GM19099 (cell line): ENCODE data around the gene APOA5.
A peak's percentile ranks its signal among the peaks of the same experiment; 100 is the strongest.

Source experiments
- POLR2A ChIP-seq: IDR thresholded peaks from 3 replicates; pipeline ENCODE4 v1.6.1; 2011; ENCODE audit warnings: low read depth; ENCODE audit not compliant: insufficient read length; ENCODE audit errors: extremely low read depth

Gene APOA5

GRCh38 chr11:116773203-116774097 is 18.2 kb downstream of the APOA5 start:
- TF ChIP-seq POLR2A = no peak

GRCh38 chr11:116772443-116773202 is 19.1 kb downstream of the APOA5 start, which contains the start of gene BUD13:
BUD13 (minus strand) TSS chr11:116772987; CDS start chr11:116772964, 23 bp downstream.
- TF ChIP-seq POLR2A = peak; percentile 85

- no peak for TF ChIP-seq POLR2A
These were observed 19.7 kb downstream of the APOA5 start for GRCh38 chr11:116771935-116772334.

GRCh38 chr11:116762132-116762531 is 29.5 kb downstream of the APOA5 start:
- TF ChIP-seq POLR2A = no peak

- TF ChIP-seq POLR2A = no peak
These were observed 41.5 kb downstream of the APOA5 start for GRCh38 chr11:116750070-116750718.

GRCh38 chr11:116742104-116742503 is 49.6 kb downstream of the APOA5 start:
- TF ChIP-seq POLR2A = no peak

- TF ChIP-seq POLR2A = no peak
These were observed 50.9 kb downstream of the APOA5 start for GRCh38 chr11:116740741-116741140.
